K562 (cell line): ENCODE data around the gene UNC50. TPM values are rescaled to one million over a fixed set of nuclear protein-coding genes. Genes with fewer than 3 reads are reported as not detected.

Experiments used
- ARID4B ChIP-seq: sonication (generic); formaldehyde crosslinking; IDR thresholded peaks from 2 replicates; pipeline ENCODE4 v1.8.0; 2022; ENCODE audit warnings: mild to moderate bottlenecking, missing genetic modification reagents
- ATF3 ChIP-seq, 2 experiments: fragments of 450-650 bp in 1 of 2; sonication (generic) in 1 of 2; formaldehyde crosslinking in 1 of 2; IDR thresholded peaks in 1 of 2; conservative IDR thresholded peaks in 1 of 2; 2 replicates each; pipeline versions ENCODE4 v1.6.1 to v1.8.1; 2016 to 2023; ENCODE audit warnings: mild to moderate bottlenecking in 2 of 2, moderate library complexity in 2 of 2, inconsistent platforms in 1 of 2, missing genetic modification reagents in 1 of 2
- BCL6 ChIP-seq: fragments of 250-450 bp; sonication (Bioruptor Pico); IDR thresholded peaks from 2 replicates; pipeline ENCODE4 v1.4.0; 2020
- CCAR2 ChIP-seq: fragments of 200-400 bp; formaldehyde crosslinking; IDR thresholded peaks from 2 replicates; pipeline ENCODE4 v1.6.1; 2017; ENCODE audit warnings: mild to moderate bottlenecking, low read depth, low read length
- GMEB1 ChIP-seq: fragments of 250-450 bp; sonication (Bioruptor Pico); IDR thresholded peaks from 2 replicates; pipeline ENCODE4 v1.4.0; 2020; ENCODE audit warnings: mild to moderate bottlenecking
- HNRNPK ChIP-seq: fragments of 200-400 bp; formaldehyde crosslinking; IDR thresholded peaks from one replicate; pipeline ENCODE4 v1.6.1; 2018; ENCODE audit warnings: mild to moderate bottlenecking, low read depth, low read length; ENCODE audit not compliant: poor library complexity, severe bottlenecking
- ID3 ChIP-seq, 2 experiments: fragments of 250-450 bp in 1 of 2; fragments of 450-650 bp in 1 of 2; sonication (Bioruptor Pico) in 1 of 2; IDR thresholded peaks; 2 replicates each; pipeline versions ENCODE4 v1.6.1 to v1.8.0; 2016 to 2021; ENCODE audit warnings: mild to moderate bottlenecking in 2 of 2, moderate library complexity in 2 of 2, missing compliant biosample characterization in 1 of 2, missing genetic modification characterization in 1 of 2
- MYC ChIP-seq, 2 experiments: fragments of 250-450 bp in 1 of 2; sonication (Bioruptor Pico) in 1 of 2; IDR thresholded peaks; 2 replicates each; pipeline versions ENCODE4 v1.5.1 to v1.6.1; 2012 to 2021; ENCODE audit warnings: low read depth in 2 of 2, borderline replicate concordance in 1 of 2, improper control_type of control experiment in 1 of 2, low read length in 1 of 2, mild to moderate bottlenecking in 1 of 2, moderate library complexity in 1 of 2
- THRA ChIP-seq: fragments of 450-650 bp; IDR thresholded peaks from 2 replicates; pipeline ENCODE4 v1.6.1; 2017; ENCODE audit warnings: mild to moderate bottlenecking, moderate library complexity
- U2AF1 ChIP-seq: fragments of 200-400 bp; formaldehyde crosslinking; optimal IDR thresholded peaks from 2 replicates; pipeline ENCODE3; 2017; ENCODE audit warnings: mild to moderate bottlenecking, low read depth, low read length, moderate library complexity
- ZNF133 ChIP-seq: fragments of 250-450 bp; sonication (Bioruptor Pico); IDR thresholded peaks from 2 replicates; pipeline ENCODE4 v1.4.0; 2020; ENCODE audit warnings: mild to moderate bottlenecking
- ZNF253 ChIP-seq: fragments of 250-450 bp; sonication (Bioruptor Pico); conservative IDR thresholded peaks from 2 replicates; pipeline ENCODE4 v1.6.1; 2021; ENCODE audit warnings: mild to moderate bottlenecking
- ZNF511 ChIP-seq: sonication (generic); formaldehyde crosslinking; IDR thresholded peaks from 2 replicates; pipeline ENCODE4 v1.8.0; 2022; ENCODE audit warnings: mild to moderate bottlenecking, missing genetic modification reagents
- ZNF699 ChIP-seq: fragments of 250-450 bp; sonication (Bioruptor Pico); IDR thresholded peaks from 2 replicates; pipeline ENCODE4 v1.8.0; 2021; ENCODE audit warnings: mild to moderate bottlenecking, moderate library complexity; ENCODE audit not compliant: insufficient replicate concordance
- polyA plus RNA-seq, 8 experiments: library from polyadenylated mRNA; depleted of rRNA in 4 of 8; stranded (reverse) in 5 of 8; unstranded in 3 of 8; fragments of >200 nt; fragmentation: Nextera tagmentation in 2 of 8; fragmentation: Illumina TruSeq in 1 of 8; extraction: Ambion mirVana in 2 of 8; extraction: Trizol in 1 of 8; gene quantifications; 2 replicates each; pipeline versions ENCODE4 v1.2.1 to v1.2.3, GENCODE V29; 2011 to 2014; ENCODE audit warnings: inconsistent platforms in 1 of 8, missing spikeins in 1 of 8
- total RNA-seq, 7 experiments: library from RNA; depleted of rRNA in 6 of 7; stranded (reverse); fragments of >200 nt in 6 of 7; fragmentation: Illumina TruSeq in 2 of 7; extraction: Trizol in 2 of 7; gene quantifications; 2 replicates each; pipeline versions ENCODE4 v1.2.1 to v1.2.3, GENCODE V29; 2011 to 2021; ENCODE audit warnings: low replicate concordance in 1 of 7

Gene UNC50
- total and polyA plus RNA-seq, 9 of the 15 experiments (the other 6 are each of a cell fraction or from before 2014, with no cell fraction given) = 30.0 to 52.9 (median 35.9) TPM

GRCh38 chr2:98608116-98608961, at the start of gene UNC50, which contains the start of gene COA5 (continued):
- peak; percentile 73 for TF ChIP-seq GMEB1 (CRISPR knock-in tag)
- TF ChIP-seq HNRNPK = no peak
- no peak for TF ChIP-seq BCL6
- no peak for TF ChIP-seq CCAR2
- TF ChIP-seq ZNF253 (CRISPR knock-in tag) = peak; percentile 59; the same call in 1 of the 2 replicates
- TF ChIP-seq U2AF1 = peak; percentile 88
- peak; percentile 68; the same call in 1 of the 2 replicates for TF ChIP-seq MYC (IDR thresholded peaks at IDR 0.05; ENCODE audit: low read depth, low read length)
- TF ChIP-seq MYC (CRISPR knock-in tag; IDR thresholded peaks at IDR 0.05; ENCODE audit: borderline replicate concordance, low read depth) = no peak
- TF ChIP-seq ZNF511 (CRISPR knock-in tag) = peak; percentile 67; the same call in 1 of the 2 replicates
- peak; percentile 43 for TF ChIP-seq ARID4B
- TF ChIP-seq ATF3 (IDR thresholded peaks at IDR 0.05) = no peak
- no peak for TF ChIP-seq ATF3 (CRISPR knock-in tag; conservative IDR thresholded peaks at IDR 0.05)
- no peak for TF ChIP-seq THRA
- no peak for TF ChIP-seq ZNF699
- no peak for TF ChIP-seq ZNF133 (CRISPR knock-in tag)
- no peak for TF ChIP-seq ID3 (CRISPR knock-in tag; IDR thresholded peaks at IDR 0.05)
- peak; percentile 61; the same call in 1 of the 2 replicates for TF ChIP-seq ID3 (tag; IDR thresholded peaks at IDR 0.05)
